ENCODE measurements around the gene PFAS.
A peak's percentile ranks its signal among the peaks of the same experiment; 100 is the strongest.
"Not testable (repeated sequence)": the region's sequence is repeated elsewhere in the genome, so short reads cannot be mapped to it uniquely, and the experiment has no call there.

PFAS gene

DNA sequence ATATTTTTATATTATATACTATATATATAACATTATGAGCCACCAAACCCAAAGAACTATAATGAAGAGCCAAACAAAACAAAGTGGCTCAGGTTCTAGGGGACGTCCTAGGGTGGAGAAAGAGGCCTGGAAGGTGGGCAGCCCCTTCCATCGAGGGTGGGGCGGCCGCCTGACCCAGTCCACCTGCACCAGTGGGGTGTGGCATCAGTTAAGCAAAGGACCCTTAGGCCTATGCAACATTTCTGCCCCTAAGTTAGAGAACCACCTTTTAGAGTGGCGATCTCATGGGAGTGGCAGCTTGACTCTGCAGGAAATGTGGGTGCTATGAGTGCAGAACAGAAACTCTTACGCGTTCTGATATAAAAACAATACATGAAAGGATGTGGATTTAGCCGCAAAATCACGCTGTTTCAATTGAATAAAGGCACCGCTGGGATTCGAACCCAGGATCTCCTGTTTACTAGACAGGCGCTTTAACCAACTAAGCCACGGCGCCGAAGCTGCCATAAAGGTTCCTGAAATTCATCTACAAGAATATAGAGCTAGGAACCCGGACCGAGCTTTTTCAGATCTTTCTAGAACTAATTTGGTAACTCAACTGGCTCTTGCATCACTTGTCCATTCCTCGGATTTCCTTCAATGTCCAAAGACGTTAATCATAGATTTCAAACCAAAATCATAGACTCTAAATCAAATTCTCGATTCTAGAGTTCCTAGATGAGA, 23.1 kb upstream of the PFAS start:
- DNase-seq = peak; percentile 92

DNA sequence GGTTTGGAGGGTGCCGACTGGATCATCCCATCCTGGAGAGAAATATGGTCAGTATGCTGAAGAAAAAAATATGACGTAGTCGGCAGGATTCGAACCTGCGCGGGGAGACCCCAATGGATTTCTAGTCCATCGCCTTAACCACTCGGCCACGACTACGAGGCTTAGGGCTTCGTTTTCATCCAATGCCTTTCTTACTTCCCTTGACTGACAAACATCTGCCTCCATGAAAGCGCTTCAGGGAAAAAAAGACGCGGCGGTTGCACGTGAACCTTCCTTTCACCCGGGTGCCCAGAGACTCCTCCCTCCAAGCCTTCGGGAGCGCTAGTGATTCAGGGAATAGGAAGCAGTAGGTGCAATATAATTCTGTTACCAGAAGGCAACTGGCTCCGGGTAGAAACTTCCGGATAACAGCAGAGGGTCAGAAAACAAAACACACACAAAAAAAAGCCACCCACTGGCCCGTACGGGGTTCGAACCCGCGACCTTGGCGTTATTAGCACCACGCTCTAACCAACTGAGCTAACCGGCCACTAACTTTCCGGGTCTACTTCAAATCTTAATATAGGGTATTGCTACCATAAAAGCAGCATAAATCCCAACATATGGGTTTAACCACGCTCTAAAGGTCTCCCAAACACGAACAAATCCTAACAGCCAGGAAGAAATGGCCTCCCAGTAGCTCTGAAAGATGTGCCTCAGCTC, 22.4 kb upstream of the PFAS start:
- peak; percentile 83 for DNase-seq

DNA sequence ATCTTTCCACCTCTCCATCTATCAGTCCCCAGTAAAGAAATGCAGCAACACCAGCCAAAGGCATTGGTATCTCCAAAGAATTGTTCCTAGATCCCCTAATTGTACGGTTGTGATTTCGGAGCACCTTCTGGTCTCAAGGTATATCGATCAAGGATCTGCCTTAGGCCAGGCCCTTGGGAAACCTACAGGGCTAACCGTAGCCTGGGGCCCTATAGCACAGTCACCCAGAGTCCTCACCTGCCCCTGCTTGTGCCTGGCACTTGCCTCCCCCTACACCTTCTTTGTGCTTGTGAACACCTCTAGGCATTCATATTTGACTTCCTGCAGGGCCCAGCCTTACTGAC, 21.9 kb upstream of the PFAS start:
- DNase-seq = no peak

DNA sequence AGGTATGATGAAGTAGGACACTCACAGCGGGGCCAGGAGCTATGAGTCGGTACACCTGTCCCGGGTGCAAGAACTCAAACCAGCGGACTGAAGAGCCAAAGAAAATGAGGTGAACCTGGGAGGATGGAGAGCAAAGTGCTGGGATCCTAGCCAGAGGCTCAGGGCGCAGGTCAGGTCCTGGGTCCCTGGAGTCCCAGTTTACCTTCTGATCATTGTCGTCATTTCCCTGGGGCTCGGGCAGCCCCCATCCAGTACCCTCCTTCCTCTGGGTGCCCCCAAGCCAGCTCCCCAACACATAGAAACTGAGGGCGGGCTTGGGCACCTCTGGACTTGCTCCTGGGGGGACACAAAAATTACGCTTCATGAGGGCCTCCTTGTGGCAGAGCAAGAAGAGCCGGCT, 17.4 kb upstream of the PFAS start:
- no peak for DNase-seq

DNA sequence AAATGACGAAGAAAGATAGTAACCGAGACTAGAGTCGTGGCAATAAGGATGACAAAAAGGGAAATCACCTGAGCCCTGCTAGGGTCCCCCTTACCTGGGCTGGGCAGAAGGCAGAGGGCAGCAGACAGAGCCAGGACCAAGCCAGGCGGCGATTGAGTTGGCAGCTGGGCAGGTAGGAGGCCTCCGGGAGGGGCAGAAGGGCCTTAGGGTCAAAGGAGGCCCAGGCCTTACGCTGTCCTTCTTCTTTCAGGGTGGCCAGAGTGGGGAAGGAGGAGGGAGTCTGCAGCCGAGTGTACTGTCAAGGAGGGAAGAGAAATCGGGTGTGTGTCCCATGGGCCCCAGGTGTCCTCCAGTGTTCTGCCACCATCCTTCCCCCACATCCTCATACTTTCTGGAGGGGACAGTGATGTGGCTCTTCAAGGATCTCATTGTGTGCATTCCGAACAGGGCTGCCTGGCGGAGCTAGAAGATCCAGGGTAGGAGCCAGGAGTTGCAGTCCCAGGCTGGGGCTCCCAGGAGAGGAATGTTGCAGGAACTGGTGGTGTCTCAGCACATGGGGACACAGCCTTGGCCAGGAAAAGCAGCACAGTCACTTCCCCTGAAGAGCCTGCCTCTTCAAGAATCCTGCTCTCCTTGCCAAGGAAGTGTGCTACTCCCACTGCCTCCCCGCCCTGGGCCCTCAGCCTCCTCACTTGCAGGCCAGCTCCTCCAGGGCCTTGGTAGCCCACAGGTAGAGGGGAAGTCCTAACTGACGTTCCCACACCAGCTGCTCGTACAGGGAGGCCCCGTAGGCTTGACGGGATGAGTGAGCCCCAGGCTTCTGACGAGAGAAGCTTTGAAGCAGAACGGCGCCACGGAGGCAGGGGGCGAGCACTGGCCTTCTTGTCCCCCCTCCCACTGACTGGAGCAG, 14.5 kb upstream of the PFAS start:
- no peak for DNase-seq

DNA sequence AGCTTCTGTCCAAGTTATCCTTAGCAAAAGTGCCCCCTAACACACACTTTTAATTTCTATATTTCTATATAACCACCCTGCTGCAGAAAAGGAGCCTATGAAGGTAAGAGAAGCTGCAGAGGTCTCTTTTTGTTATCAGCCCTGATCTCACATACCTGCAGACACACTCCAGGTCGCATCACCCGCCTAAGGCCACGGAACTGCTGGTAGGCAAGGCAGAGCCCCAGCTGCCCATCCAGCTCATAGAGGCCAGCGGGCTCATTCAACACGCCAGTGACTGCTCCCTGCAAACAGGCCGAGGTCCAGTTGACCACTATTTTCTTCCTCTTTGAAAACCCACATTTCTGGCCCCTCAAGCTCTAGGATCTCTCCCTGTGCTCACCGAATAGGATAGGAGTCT, 13.4 kb upstream of the PFAS start:
- no peak for DNase-seq

DNA sequence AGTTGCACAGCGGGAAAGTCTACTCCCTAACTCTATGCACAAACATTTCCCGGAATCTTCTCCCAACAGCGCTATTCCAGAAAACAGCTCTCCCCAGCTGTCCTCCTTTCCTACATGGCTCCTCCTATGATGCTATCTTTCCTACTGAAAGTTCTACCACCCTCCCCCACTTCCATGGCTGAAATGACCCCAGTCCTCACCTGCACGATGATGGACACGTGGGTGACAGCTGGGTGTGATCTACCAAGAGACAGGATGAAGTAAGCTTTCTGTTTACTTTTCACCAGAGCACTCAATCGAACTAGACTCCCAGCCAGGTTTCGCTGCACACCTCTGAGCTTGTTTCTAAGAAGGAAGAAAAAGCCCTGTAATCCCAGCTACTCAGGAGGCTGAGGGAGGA, 11.9 kb upstream of the PFAS start:
- DNase-seq = no peak

DNA sequence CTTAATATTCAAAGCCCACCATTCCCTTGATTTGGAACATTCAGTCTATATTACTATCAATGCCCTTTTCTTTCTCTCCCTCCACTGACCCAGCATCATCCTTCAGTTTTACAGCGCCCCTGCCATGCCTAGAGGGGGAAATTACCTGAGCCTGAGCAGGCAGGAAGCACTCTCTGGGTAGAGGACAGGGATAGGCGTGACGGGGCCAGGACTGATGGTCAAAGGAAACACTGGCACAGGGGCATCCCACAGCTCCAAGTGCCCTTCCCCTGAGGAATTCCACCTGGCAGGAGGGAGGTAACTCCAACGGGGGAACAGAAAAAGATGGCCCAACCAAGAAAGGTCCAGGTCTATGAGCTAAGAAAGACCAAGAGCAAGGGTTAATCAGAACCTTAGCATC, 11.2 kb upstream of the PFAS start:
- no peak for DNase-seq

DNA sequence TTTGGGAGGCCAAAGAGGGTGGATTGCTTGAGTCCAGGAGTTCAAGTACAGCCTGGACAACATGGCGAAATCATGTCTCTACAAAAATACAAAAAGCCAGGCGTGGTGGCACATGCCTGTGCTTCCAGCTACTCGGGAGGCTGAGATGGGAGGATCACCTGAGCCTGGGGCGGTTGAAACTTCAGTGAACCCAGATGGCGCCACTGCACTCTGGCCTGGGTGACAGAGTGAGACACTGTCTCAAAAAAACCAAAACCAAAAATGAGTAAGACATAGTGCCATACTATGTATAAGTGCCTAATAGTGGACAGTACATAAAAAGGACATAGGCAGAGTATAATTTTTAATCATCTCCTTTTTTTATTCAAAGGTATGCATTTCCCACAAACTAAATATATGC, 5.3 kb upstream of the PFAS start:
- peak; percentile 13 for DNase-seq

DNA sequence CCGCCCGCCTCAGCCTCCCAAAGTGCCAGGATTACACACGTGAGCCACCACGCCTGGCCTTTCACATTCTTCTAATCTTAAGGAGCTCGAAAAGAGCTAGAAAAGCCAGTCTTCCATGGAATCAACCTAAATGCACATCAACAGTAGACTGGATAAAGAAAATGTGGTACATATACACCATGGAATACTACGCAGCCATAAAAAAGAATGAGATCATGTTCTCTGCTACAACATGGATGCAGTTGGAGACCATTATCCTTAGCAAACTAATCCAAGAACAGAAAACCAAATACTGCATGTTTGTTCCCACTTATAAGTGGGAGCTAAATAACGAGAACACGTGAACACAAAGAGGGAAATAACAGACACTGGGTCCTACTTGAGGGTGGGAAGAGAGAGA, 4.3 kb upstream of the PFAS start:
- DNase-seq = no peak

DNA sequence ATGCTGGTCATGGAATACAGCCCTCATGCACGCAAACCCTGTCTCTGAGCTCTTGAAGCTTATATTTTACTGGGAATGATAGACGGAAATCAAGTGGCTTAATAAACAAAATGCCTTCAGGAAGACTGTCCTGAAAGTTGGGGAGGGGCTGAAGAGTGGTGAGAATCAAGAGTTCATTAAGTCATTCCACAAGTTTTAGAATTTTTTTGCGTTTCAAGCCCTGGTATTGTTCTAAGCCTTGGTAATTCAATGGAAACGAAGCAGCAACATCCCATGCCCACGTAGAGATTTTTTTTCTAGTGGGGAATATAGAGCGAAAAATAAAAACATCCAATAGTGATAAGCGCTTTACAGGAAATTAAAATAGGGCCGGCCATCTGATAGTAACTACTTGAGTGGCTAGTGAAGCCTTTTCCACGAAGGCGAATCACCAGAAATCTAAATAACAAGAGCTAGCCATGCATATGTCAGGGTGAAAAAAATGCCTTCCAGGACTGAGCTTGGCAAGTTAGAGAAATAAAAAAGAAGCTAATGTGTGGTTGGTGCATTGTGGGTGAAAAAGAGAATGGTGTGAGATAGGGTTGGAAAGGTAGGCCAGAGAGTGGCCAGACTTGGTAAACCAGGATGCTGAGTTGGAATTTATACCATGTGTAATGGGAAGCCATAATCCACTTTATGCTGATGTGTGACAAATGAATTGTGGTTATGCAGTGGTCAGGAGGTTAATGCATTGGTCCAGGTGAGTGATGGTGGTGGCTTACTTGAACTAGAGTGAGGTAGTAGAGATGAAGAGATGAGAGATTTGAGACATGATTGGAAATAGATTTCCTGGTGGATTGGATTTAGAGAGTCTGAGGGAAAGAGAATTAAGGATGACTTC, 772 bp downstream of the PFAS start:
- DNase-seq = peak; percentile 18

DNA sequence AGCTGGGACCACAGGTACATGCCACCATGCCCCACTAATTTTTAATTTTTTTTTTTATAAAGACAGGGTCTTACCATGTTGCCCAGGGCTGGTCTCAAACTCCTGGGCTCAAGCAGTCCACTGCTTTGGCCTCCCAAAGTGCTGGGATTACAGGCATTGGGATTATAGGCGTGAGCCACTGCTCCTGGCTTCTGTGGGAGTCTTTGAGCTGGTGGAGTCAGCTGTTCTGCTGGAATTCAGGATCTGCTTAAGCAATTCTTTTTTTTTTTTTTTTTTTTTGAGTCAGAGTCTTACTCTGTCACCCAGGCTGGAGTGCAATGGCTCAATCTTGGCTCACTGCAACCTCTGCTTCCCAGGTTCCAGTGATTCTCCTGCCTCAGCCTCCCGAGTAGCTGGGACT, 2.3 kb downstream of the PFAS start:
- DNase-seq = not testable (repeated sequence)

DNA sequence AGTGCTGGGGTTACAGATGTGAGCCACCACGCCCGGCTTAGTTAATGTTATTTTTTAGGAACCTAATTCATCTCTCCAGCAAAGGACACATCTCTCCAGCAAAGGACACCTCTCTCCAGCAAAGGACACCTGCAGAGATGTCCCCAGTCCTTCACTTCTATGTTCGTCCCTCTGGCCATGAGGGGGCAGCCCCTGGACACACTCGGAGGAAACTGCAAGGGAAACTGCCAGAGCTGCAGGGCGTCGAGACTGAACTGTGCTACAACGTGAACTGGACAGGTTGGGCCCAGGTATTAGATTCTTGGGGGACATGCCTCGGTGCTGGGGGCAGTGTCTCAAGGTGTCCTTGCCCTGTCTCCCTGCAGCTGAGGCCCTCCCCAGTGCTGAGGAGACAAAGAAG, 4.7 kb downstream of the PFAS start:
- no peak for DNase-seq

DNA sequence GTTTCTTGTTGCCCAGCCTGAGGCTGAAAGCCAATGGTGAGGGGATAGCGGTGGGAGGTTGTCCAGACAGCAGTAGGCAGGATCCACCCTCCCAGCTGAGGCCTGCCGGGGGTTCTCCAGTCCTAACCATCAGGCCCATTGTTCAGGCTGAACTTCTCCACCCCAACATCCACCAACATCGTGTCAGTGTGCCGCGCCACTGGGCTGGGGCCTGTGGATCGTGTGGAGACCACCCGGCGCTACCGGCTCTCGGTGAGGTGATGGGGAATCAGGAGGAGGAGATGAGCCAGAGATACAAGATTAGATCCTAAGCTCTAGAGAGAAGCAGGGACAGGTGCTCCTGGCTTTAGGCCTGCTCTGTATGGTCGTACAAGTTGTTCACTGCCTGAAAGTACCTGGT, 5.8 kb downstream of the PFAS start:
- no peak for DNase-seq

DNA sequence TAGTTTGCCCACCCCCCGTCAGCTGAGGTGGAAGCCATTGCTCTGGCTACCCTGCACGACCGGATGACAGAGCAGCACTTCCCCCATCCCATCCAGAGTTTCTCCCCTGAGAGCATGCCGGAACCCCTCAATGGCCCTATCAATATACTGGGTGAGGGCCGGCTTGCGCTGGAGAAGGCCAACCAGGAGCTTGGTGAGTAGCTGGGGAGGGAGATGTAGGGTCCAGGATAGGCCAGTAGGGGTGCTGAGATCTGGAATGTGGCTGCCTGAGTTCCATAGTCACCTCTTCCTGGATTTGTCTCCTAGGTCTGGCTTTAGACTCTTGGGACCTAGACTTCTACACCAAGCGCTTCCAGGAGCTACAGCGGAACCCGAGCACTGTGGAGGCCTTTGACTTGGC, 6.4 kb downstream of the PFAS start:
- DNase-seq = no peak

DNA sequence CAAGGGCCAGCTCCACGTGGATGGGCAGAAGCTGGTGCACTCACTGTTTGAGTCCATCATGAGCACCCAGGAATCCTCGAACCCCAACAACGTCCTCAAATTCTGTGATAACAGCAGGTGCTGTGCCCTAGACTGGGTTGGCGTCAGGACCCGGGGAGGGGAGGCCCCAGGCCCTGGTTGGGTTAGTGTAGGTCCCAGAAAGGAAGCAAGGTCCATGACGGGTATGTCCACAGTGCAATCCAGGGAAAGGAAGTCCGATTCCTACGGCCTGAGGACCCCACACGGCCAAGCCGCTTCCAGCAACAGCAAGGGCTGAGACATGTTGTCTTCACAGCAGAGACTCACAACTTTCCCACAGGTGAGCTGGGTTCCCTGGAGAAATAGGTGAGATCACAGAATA, 7.2 kb downstream of the PFAS start:
- no peak for DNase-seq

DNA sequence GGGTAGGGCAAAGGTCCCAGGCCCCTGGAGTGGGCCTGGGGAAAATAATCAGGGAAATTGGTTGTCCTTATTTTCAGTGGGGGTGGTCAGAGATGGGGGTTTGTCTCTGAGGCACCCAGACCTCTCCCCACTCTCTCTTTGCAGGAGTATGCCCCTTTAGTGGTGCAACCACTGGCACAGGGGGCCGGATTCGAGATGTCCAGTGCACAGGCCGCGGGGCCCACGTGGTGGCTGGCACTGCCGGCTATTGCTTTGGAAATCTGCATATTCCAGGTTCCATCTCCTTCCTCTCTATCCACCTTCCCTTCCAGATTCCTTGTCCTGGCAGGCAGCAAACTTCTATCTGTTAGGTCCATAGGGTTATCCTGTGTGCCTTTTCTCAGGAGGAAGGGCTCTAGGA, 7.6 kb downstream of the PFAS start:
- DNase-seq = no peak

DNA sequence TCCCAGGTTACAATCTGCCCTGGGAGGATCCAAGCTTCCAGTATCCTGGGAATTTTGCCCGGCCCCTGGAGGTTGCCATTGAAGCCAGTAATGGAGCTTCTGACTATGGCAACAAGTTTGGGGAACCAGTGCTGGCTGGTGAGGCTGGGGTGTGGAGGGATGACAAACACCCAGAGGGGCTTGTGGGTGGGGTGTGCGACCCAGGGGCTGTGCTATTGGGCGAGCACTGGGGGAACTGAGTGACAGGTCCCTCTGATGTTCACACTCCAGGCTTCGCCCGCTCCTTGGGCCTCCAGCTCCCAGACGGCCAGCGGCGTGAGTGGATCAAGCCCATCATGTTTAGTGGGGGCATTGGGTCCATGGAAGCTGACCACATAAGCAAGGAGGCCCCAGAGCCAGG, 8.7 kb downstream of the PFAS start:
- DNase-seq = no peak

DNA sequence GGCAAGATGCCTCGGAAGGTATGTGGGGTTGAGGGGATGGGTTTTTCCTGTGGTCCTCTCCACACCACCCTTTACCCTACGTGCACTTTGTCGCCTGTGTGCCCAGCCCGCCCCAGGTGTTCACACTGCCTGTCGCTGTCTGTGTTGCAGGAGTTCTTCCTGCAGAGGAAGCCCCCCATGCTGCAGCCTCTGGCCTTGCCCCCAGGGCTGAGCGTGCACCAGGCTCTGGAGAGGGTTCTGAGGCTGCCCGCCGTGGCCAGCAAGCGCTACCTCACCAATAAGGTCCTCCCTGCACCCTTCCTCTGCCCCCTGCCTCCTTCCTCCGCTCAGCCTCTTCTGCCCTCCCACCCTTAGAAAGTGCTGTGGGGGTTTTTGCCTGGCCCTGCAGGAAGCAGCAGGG, 15.2 kb downstream of the PFAS start:
- DNase-seq = no peak

DNA sequence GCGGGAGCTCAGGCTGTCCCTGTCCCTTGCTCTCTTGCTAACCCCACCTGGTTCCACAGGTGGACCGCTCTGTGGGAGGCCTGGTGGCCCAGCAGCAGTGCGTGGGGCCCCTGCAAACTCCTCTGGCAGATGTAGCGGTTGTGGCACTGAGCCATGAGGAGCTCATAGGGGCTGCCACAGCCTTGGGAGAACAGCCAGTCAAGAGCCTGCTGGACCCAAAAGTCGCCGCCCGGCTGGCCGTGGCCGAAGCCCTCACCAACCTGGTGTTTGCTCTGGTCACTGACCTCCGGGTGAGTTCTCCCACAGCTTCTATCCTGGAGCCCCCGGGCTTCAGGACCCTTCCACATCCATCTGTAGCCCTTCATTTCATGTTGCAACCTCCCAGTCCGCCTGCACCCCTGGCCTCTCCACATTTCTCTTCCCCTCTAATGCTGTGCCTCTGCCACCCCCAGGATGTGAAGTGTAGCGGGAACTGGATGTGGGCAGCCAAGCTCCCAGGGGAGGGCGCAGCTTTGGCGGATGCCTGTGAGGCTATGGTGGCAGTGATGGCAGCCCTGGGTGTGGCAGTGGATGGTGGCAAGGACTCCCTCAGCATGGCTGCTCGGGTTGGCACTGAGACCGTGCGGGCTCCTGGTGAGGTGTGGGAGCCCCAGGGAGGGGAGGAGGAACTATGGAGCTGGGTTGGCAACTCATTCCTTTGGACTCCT, 15.9 kb downstream of the PFAS start:
- DNase-seq = no peak

DNA sequence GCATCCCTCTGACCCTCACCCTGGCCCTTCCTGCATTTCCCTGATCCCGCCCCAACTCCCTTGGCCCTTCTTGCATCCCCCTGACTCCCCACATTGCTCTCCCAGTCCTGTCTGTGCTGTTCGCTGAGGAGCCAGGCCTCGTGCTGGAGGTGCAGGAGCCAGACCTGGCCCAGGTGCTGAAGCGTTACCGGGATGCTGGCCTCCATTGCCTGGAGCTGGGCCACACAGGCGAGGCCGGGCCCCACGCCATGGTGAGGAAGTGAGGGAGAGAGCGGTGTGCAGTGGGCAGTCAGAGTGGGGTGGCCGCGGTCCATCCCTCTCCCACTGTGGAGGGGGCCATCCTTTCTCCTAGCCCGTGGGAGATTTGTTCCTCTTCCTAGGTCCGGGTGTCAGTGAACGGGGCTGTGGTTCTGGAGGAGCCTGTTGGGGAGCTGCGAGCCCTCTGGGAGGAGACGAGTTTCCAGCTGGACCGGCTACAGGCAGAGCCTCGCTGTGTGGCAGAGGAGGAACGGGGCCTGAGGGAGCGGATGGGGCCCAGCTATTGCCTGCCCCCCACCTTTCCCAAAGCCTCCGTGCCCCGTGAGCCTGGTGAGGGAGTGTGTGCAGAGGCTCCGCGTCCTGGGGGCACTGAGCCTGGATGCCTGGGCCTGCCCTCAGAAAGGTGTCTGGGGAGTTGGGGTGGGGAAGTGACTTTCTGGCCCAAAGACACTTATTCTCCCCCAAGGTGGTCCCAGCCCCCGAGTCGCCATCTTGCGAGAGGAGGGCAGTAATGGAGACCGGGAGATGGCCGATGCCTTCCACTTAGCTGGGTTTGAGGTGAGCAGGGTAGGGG, 17.8 kb downstream of the PFAS start:
- DNase-seq = no peak
